Uterus (tissue), 4 donors: ENCODE results near the gene KCNE1. TPM values are rescaled to one million over a fixed set of nuclear protein-coding genes. Genes with fewer than 3 reads are reported as not detected.
"Not testable (repeated sequence)": the region's sequence is repeated elsewhere in the genome, so short reads cannot be mapped to it uniquely, and the experiment has no call there.

ENCODE experiments used
- DNase-seq, 2 donors: peaks; one replicate each; pipeline ENCODE4 v3.0.0-alpha.2; 2019 to 2020
- H3K27ac ChIP-seq, 2 donors: fragments of 200-600 bp; sonication (generic); 1 replicate in 1 of 2; 2 replicates in 1 of 2; pipeline ENCODE4 v1.5.1; 2016 to 2018
- H3K27me3 ChIP-seq, 2 donors: fragments of 200-600 bp; sonication (generic); one replicate each; pipeline ENCODE4 v1.5.1; 2018 to 2019; ENCODE audit warnings: control low read depth in 1 of 2
- H3K36me3 ChIP-seq, 2 donors: fragments of 200-600 bp; sonication (generic); one replicate each; pipeline ENCODE4 v1.5.1; 2019; ENCODE audit warnings: control low read depth in 1 of 2
- H3K4me1 ChIP-seq, 2 donors: fragments of 200-600 bp; sonication (generic); one replicate each; pipeline ENCODE4 v1.5.1; 2018 to 2019; ENCODE audit warnings: control low read depth in 1 of 2
- H3K4me3 ChIP-seq, 2 donors: fragments of 200-600 bp; sonication (generic); 1 replicate in 1 of 2; 2 replicates in 1 of 2; pipeline ENCODE4 v1.5.1; 2018 to 2019; ENCODE audit warnings: mild to moderate bottlenecking in 1 of 2
- H3K9me3 ChIP-seq, 2 donors: fragments of 200-600 bp; sonication (generic); one replicate each; pipeline ENCODE4 v1.5.1; 2019; ENCODE audit warnings: control low read depth in 1 of 2
- intact Hi-C: fragments of 100-400 bp; cut with DNase I; formaldehyde crosslinking; loops from one replicate; pipeline ENCODE4 v1.15.1; 2023; ENCODE audit warnings: low total_unique reads
- total RNA-seq, 4 donors: library from RNA; depleted of rRNA in 3 of 4; stranded (reverse); fragments of >200 nt in 3 of 4; gene quantifications; one replicate each; pipeline versions ENCODE4 v1.1.0 to v1.2.4, GENCODE V29; 2014 to 2023
- donor health status: DM: yes; HTN: yes; CAD: no.

Gene KCNE1
- total RNA-seq, 4 donors from 2014 or later, result 0.98 to 2.1 (median 1.0) TPM; not detected in 1

- DNase-seq, H3K4me1 ChIP-seq, H3K27ac ChIP-seq: not testable (repeated sequence)
Measured at GRCh38 chr21:34443486-34443885, 68.5 kb downstream of the KCNE1 start.

GRCh38 chr21:34429710-34430109 is 82.3 kb downstream of the KCNE1 start:
- H3K9me3 ChIP-seq, H3K4me1 ChIP-seq, H3K27ac ChIP-seq, H3K27me3 ChIP-seq, intact Hi-C loops, H3K36me3 ChIP-seq, DNase-seq, H3K4me3 ChIP-seq: not testable (repeated sequence)

More at GRCh38 chr21:34443486-34443885, 68.5 kb downstream of the KCNE1 start:
- H3K27me3 ChIP-seq, intact Hi-C loops, H3K4me3 ChIP-seq, H3K36me3 ChIP-seq, H3K9me3 ChIP-seq: not testable (repeated sequence)

- intact Hi-C loops, H3K9me3 ChIP-seq, H3K27me3 ChIP-seq, H3K36me3 ChIP-seq, H3K4me1 ChIP-seq, H3K4me3 ChIP-seq, DNase-seq, H3K27ac ChIP-seq: not testable (repeated sequence)
Measured at GRCh38 chr21:34428441-34428840, 83.6 kb downstream of the KCNE1 start.

DNA sequence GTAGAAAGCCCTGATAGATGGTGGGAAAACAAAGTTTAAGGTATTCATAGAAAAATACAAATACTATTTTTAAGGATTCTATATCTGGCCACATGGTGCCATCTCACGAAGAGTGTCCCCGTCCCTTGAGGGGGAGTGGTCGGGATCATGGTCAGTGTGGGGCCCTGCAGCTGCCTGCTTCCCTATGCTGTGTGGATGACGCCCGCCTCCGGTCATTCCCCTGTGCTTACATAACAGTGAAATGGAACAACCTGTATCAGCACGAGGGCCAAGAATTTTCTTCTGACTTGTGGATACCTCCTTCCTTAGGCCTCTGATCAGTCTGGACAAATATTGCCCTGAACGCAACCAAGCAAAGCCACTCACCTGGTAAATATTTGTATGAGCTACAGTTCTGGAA is 84.7 kb downstream of the KCNE1 start:
- H3K9me3 ChIP-seq, H3K36me3 ChIP-seq, intact Hi-C loops, H3K4me1 ChIP-seq, H3K27me3 ChIP-seq, H3K4me3 ChIP-seq, DNase-seq, H3K27ac ChIP-seq: not testable (repeated sequence)

DNA sequence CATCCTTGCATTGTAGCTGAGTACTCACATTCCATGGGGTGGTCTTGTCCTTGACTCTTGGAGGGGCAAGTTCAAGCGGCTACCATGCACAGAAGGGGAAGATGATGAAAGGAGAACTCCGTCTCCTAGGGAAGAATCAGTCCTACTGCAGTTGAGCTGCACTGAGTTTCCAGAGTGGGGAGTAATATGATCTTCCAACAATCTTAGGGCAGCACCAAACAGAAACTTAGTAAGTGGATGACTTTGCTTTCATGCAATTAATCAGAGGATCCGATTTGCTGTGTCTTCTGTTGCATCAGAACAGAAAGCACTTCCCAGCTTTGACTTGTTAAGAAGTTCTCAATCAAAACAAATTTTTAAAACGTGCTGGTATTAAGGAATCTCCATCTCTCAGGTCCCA is 88.2 kb downstream of the KCNE1 start, which contains the start of gene SMIM34:
Gene SMIM34, minus strand, starts transcription at position 147 of the 400 bp plus-strand sequence. Its CDS starts 112 bp downstream, at position 35.
- intact Hi-C loops, H3K36me3 ChIP-seq, DNase-seq, H3K4me1 ChIP-seq, H3K4me3 ChIP-seq, H3K27ac ChIP-seq, H3K9me3 ChIP-seq, H3K27me3 ChIP-seq: not testable (repeated sequence)

DNA sequence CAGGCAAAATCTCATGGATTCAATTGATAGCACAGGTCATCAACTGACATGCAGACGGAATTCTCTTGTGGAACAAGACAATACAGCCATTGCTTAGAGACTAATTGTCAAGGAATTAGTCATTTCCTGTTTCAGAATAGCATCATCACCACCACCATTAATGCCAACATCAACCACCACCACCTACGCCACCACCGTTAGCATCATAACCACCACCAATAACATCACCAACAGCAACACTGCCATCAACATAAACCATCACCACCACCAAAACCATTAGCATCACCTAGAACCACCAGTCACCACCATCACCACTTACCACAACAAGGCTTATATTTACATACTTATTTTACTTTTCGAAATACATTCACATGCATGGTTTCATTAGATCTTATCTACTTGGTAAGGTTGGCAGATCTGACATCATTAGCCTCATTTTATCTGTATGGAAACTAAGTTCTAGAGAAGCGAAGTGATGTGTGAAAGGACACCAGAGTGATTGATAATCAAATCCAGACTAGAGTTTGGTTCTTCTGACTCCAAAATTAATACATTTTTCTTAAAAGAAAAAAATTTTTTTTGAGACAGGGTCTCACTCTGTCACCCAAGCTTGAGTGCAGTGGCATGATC is 94.4 kb downstream of the KCNE1 start:
- H3K27ac ChIP-seq, DNase-seq, H3K27me3 ChIP-seq, H3K9me3 ChIP-seq, intact Hi-C loops, H3K4me1 ChIP-seq, H3K36me3 ChIP-seq, H3K4me3 ChIP-seq: not testable (repeated sequence)

DNA sequence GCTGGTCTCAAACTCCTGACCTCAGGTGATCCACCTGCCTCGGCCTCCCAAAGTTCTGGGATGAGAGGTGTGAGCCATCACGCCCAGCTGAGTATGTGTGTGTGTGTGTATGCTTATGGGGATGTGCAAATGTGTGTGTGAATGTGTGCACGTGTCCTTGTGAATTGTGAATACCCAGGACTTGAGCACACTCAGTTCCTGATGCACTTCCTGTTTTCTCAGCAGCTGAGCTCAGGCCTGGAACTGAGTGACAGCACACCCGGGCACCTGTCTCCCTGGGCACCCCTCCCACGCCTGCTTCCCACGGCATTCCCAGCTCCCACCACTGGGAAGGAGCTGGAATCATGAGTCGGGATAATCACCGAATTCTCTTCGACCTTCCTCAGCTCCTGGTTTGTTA is 104.7 kb downstream of the KCNE1 start:
- H3K36me3 ChIP-seq, H3K4me3 ChIP-seq, H3K9me3 ChIP-seq, H3K27me3 ChIP-seq, H3K4me1 ChIP-seq, intact Hi-C loops, DNase-seq, H3K27ac ChIP-seq: not testable (repeated sequence)

- H3K36me3 ChIP-seq, H3K4me3 ChIP-seq, H3K9me3 ChIP-seq, H3K4me1 ChIP-seq, H3K27ac ChIP-seq, intact Hi-C loops, H3K27me3 ChIP-seq, DNase-seq: not testable (repeated sequence)
Measured at GRCh38 chr21:34406676-34407075, 105.3 kb downstream of the KCNE1 start.

GRCh38 chr21:34406102-34406501 is 105.9 kb downstream of the KCNE1 start:
- H3K4me3 ChIP-seq, H3K27me3 ChIP-seq, H3K27ac ChIP-seq, H3K36me3 ChIP-seq, H3K4me1 ChIP-seq, DNase-seq, intact Hi-C loops, H3K9me3 ChIP-seq: not testable (repeated sequence)

GRCh38 chr21:34405686-34406085 is 106.3 kb downstream of the KCNE1 start:
- H3K27me3 ChIP-seq, H3K9me3 ChIP-seq, DNase-seq, H3K4me1 ChIP-seq, H3K4me3 ChIP-seq, H3K36me3 ChIP-seq, H3K27ac ChIP-seq, intact Hi-C loops: not testable (repeated sequence)

DNA sequence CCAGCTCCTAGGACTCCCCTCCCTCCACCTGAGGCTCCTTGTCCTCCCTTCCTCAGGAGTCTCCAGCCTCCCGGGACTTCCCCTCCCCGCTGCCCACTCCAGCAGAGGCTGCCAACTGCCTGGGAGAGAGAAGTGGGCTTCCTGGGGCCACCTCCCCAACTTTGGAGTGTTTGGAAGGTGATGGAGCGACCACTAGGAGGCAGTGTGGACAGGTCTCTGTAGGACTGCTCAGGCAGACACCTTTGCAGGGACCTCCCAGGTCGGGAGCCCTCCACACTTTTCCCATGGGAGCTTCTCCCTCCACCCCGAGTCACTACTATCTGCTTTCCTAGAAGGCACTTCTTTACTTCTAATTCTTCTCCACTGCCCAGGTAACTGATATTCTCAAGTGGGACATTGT is 107.3 kb downstream of the KCNE1 start:
- intact Hi-C loops, H3K36me3 ChIP-seq, H3K9me3 ChIP-seq, H3K4me1 ChIP-seq, H3K4me3 ChIP-seq, H3K27me3 ChIP-seq, H3K27ac ChIP-seq, DNase-seq: not testable (repeated sequence)

GRCh38 chr21:34400522-34400921 is 111.5 kb downstream of the KCNE1 start:
- H3K27me3 ChIP-seq, intact Hi-C loops, H3K4me1 ChIP-seq, H3K4me3 ChIP-seq, H3K36me3 ChIP-seq, H3K27ac ChIP-seq, DNase-seq, H3K9me3 ChIP-seq: not testable (repeated sequence)
